Measurements from ENCODE around the gene NTHL1. TPM values are rescaled to one million over a fixed set of nuclear protein-coding genes. Genes with fewer than 3 reads are reported as not detected.

Gene NTHL1
- total and polyA plus RNA-seq, 2 donors (not counting 1 experiment from before 2014, with no cell fraction given): 8.4 to 44.4 TPM

- peaks cover 8% of the 10 kb centered on the region for H3K27me3 ChIP-seq (ENCODE audit: control insufficient read depth, insufficient read depth, low read length)
- H3K36me3 ChIP-seq (ENCODE audit: control insufficient read depth, insufficient read depth, low read length): no peaks in the 10 kb centered on the region
- H3K27ac ChIP-seq (ENCODE audit: insufficient read depth, low read length): no peak overlapping the region
- DNase-seq (ENCODE audit: low read depth in 2 of 2): peak; percentile 55 to 68
- H3K4me1 ChIP-seq (ENCODE audit: control insufficient read depth, extremely low read depth, insufficient read depth, low read length): peaks cover 18% of the 10 kb centered on the region
- H3K79me2 ChIP-seq (ENCODE audit: control insufficient read depth, insufficient read depth, low read length): peaks cover 4% of the 10 kb centered on the region
- peak overlapping the region; percentile 75 for H3K4me2 ChIP-seq (ENCODE audit: extremely low read depth, insufficient read depth, low read length)
- no peak overlapping the region for H3K9ac ChIP-seq (ENCODE audit: insufficient read depth, low read length)
- TF ChIP-seq, protein P1, sequence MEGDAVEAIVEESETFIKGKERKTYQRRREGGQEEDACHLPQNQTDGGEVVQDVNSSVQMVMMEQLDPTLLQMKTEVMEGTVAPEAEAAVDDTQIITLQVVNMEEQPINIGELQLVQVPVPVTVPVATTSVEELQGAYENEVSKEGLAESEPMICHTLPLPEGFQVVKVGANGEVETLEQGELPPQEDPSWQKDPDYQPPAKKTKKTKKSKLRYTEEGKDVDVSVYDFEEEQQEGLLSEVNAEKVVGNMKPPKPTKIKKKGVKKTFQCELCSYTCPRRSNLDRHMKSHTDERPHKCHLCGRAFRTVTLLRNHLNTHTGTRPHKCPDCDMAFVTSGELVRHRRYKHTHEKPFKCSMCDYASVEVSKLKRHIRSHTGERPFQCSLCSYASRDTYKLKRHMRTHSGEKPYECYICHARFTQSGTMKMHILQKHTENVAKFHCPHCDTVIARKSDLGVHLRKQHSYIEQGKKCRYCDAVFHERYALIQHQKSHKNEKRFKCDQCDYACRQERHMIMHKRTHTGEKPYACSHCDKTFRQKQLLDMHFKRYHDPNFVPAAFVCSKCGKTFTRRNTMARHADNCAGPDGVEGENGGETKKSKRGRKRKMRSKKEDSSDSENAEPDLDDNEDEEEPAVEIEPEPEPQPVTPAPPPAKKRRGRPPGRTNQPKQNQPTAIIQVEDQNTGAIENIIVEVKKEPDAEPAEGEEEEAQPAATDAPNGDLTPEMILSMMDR (conservative IDR thresholded peaks at IDR 0.05 in 1 of 2, IDR thresholded peaks at IDR 0.05 in 1 of 2; ENCODE audit: low read depth in 1 of 2, low read length in 2 of 2): no peak
- no peak for TF ChIP-seq EZH2 (IDR thresholded peaks at IDR 0.05; ENCODE audit: low read length, missing control alignments)
- H3K9me3 ChIP-seq (ENCODE audit: control insufficient read depth, insufficient read depth, low read depth, low read length): no peaks in the 10 kb centered on the region
- no peaks in the 10 kb centered on the region for H4K20me1 ChIP-seq (ENCODE audit: control insufficient read depth, extremely low read depth, insufficient read depth, low read length)
- H3K4me3 ChIP-seq (replicated peaks in 1 of 4; ENCODE audit: control extremely low read depth in 1 of 4, insufficient read depth in 1 of 4, low read depth in 3 of 4, low read length in 4 of 4): peak overlapping the region in 2 of 4 experiments; percentile 21 to 44
- peak overlapping the region; percentile 62 for H2AFZ ChIP-seq (ENCODE audit: low read length)
Observed at GRCh38 chr16:2022723-2023091, 24.9 kb downstream of the NTHL1 start.

DNA sequence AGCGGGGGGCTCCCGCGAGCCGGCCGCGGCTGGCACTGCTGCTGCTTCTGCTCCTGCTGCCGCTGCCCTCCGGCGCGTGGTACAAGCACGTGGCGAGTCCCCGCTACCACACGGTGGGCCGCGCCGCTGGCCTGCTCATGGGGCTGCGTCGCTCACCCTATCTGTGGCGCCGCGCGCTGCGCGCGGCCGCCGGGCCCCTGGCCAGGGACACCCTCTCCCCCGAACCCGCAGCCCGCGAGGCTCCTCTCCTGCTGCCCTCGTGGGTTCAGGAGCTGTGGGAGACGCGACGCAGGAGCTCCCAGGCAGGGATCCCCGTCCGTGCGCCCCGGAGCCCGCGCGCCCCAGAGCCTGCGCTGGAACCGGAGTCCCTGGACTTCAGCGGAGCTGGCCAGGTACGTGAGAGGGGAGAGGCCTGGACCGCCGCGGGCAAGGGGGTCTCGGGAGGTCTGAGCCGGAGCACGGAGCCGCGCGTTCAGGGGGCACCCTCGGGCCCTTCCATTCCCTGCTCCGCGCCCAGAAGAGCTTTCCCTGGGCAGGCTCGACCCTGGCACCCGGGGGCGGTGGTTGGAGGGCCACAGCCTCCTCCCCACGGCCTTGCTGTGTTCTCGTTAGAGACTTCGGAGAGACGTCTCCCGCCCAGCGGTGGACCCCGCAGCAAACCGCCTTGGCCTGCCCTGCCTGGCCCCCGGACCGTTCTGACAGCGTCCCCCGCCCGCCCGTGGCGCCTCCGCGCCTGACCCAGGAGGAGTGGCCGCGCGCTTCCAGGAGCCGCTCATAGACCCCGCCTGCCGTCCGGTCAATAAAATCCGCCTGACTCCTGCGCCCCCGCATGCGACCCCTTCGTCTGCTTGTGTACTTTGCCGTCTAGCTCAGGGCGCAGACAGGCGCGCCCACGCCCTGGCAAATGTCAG is 27.5 kb downstream of the NTHL1 start:
- peaks cover 8% of the 10 kb centered on the region for H3K27me3 ChIP-seq (ENCODE audit: control insufficient read depth, insufficient read depth, low read length)
- H3K4me3 ChIP-seq (replicated peaks in 1 of 4; ENCODE audit: control extremely low read depth in 1 of 4, insufficient read depth in 1 of 4, low read depth in 3 of 4, low read length in 4 of 4): no peak overlapping the region
- H3K4me1 ChIP-seq (ENCODE audit: control insufficient read depth, extremely low read depth, insufficient read depth, low read length): peaks cover 12% of the 10 kb centered on the region
- DNase-seq (ENCODE audit: low read depth in 2 of 2): no peak
- H3K27ac ChIP-seq (ENCODE audit: insufficient read depth, low read length): no peak overlapping the region
- H3K4me2 ChIP-seq (ENCODE audit: extremely low read depth, insufficient read depth, low read length): peak overlapping the region; percentile 25
- H3K36me3 ChIP-seq (ENCODE audit: control insufficient read depth, insufficient read depth, low read length): no peaks in the 10 kb centered on the region
- no peaks in the 10 kb centered on the region for H3K9me3 ChIP-seq (ENCODE audit: control insufficient read depth, insufficient read depth, low read depth, low read length)
- H4K20me1 ChIP-seq (ENCODE audit: control insufficient read depth, extremely low read depth, insufficient read depth, low read length): no peaks in the 10 kb centered on the region
- H3K9ac ChIP-seq (ENCODE audit: insufficient read depth, low read length): no peak overlapping the region
- no peak overlapping the region for H2AFZ ChIP-seq (ENCODE audit: low read length)
- no peaks in the 10 kb centered on the region for H3K79me2 ChIP-seq (ENCODE audit: control insufficient read depth, insufficient read depth, low read length)
- TF ChIP-seq, protein P1 (conservative IDR thresholded peaks at IDR 0.05 in 1 of 2, IDR thresholded peaks at IDR 0.05 in 1 of 2; ENCODE audit: low read depth in 1 of 2, low read length in 2 of 2): no peak
- peak; percentile 42 for TF ChIP-seq EZH2 (IDR thresholded peaks at IDR 0.05; ENCODE audit: low read length, missing control alignments)

DNA sequence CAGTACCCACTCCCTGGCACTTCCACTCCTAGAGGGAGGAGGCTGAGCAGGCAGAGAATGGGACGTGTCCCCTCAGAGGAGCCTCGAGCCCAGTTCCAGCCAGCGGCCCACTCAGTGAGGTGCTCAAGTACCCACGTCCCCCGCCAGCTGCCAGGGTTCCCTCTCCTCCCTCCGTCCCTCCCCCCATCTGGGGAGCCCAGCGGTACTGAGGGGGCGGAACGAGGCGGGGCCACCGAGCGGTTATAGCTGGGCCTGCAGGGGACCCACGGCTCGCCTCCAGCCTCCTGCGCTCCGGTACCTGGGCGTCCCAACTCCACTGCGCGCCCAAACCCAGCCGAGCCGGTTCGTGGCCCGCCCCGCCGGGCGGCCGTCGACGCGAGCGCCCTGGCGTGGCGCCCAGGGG is 28.1 kb downstream of the NTHL1 start, which contains the start of gene NPW:
TSS of gene NPW (plus strand) at position 268 of the 403 bp plus-strand sequence.
- H3K9me3 ChIP-seq (ENCODE audit: control insufficient read depth, insufficient read depth, low read depth, low read length): no peaks in the 10 kb centered on the region
- TF ChIP-seq, protein P1 (conservative IDR thresholded peaks at IDR 0.05 in 1 of 2, IDR thresholded peaks at IDR 0.05 in 1 of 2; ENCODE audit: low read depth in 1 of 2, low read length in 2 of 2): no peak
- peak; percentile 25 for TF ChIP-seq EZH2 (IDR thresholded peaks at IDR 0.05; ENCODE audit: low read length, missing control alignments)
- peaks cover 12% of the 10 kb centered on the region for H3K4me1 ChIP-seq (ENCODE audit: control insufficient read depth, extremely low read depth, insufficient read depth, low read length)
- H4K20me1 ChIP-seq (ENCODE audit: control insufficient read depth, extremely low read depth, insufficient read depth, low read length): no peaks in the 10 kb centered on the region
- H3K27me3 ChIP-seq (ENCODE audit: control insufficient read depth, insufficient read depth, low read length): peaks cover 8% of the 10 kb centered on the region
- H3K79me2 ChIP-seq (ENCODE audit: control insufficient read depth, insufficient read depth, low read length): no peaks in the 10 kb centered on the region
- H3K36me3 ChIP-seq (ENCODE audit: control insufficient read depth, insufficient read depth, low read length): no peaks in the 10 kb centered on the region
- peak within 1 kb of the TSS; percentile 25 for H3K4me2 ChIP-seq (ENCODE audit: extremely low read depth, insufficient read depth, low read length)
- H3K9ac ChIP-seq (ENCODE audit: insufficient read depth, low read length): no peak within 1 kb of the TSS
- H3K27ac ChIP-seq (ENCODE audit: insufficient read depth, low read length): no peak within 1 kb of the TSS
- H2AFZ ChIP-seq (ENCODE audit: low read length): no peak within 1 kb of the TSS
- DNase-seq (ENCODE audit: low read depth in 2 of 2): no peak
- no peak within 1 kb of the TSS for H3K4me3 ChIP-seq (replicated peaks in 1 of 4; ENCODE audit: control extremely low read depth in 1 of 4, insufficient read depth in 1 of 4, low read depth in 3 of 4, low read length in 4 of 4)
